ENCODE data around the gene BCKDK. TPM values are rescaled to one million over a fixed set of nuclear protein-coding genes. Genes with fewer than 3 reads are reported as not detected.

The BCKDK gene
- total and polyA plus RNA-seq, 2 of the 13 experiments (the other 11 are each of a cell fraction or from before 2014, with no cell fraction given), result 24.9 to 42.6 TPM

GRCh38 chr16:31094424-31095120 lies 13.6 kb upstream of the BCKDK start, which contains the start of gene VKORC1 (continued):
- TF ChIP-seq ZNF512B (CRISPR knock-in tag; IDR thresholded peaks at IDR 0.05; ENCODE audit: borderline replicate concordance), result 0 out of 2 replicates have a peak, but pooled peaks have one; percentile 45
- TF ChIP-seq HMG20B (CRISPR knock-in tag; conservative IDR thresholded peaks at IDR 0.05), result peak; percentile 21
- no peak for TF ChIP-seq TRIM24 (CRISPR knock-in tag; IDR thresholded peaks at IDR 0.05)
- peak; percentile 77; the same call in 1 of the 2 replicates for TF ChIP-seq ZNF782 (CRISPR knock-in tag; IDR thresholded peaks at IDR 0.05; ENCODE audit: borderline replicate concordance)
- TF ChIP-seq TCF12 (IDR thresholded peaks at IDR 0.05), result no peak
- peak; percentile 90; the same call in 1 of the 2 replicates for TF ChIP-seq TCF12 (CRISPR knock-in tag; IDR thresholded peaks at IDR 0.05)
- TF ChIP-seq MXD4 (CRISPR knock-in tag; IDR thresholded peaks at IDR 0.05), result peak; percentile 89
- TF ChIP-seq HOXA7 (CRISPR knock-in tag; IDR thresholded peaks at IDR 0.05), result no peak
- TF ChIP-seq PREB (CRISPR knock-in tag; IDR thresholded peaks at IDR 0.05), result no peak
- TF ChIP-seq ZFP62 (CRISPR knock-in tag; IDR thresholded peaks at IDR 0.05), result peak; percentile 90
- peak; percentile 50; the same call in 1 of the 2 replicates for TF ChIP-seq MTA1 (CRISPR knock-in tag; IDR thresholded peaks at IDR 0.05; ENCODE audit: borderline replicate concordance)
- 0 out of 2 replicates have a peak, but pooled peaks have one; percentile 62 for TF ChIP-seq HES4 (CRISPR knock-in tag; IDR thresholded peaks at IDR 0.05; ENCODE audit: borderline replicate concordance)
- TF ChIP-seq MEIS2 (CRISPR knock-in tag; IDR thresholded peaks at IDR 0.05), result peak; percentile 76
- peak; percentile 69 for TF ChIP-seq REL (CRISPR knock-in tag; conservative IDR thresholded peaks at IDR 0.05)
- TF ChIP-seq RNF2 (conservative IDR thresholded peaks at IDR 0.05; ENCODE audit: low read depth), result no peak
- TF ChIP-seq ZNF30 (CRISPR knock-in tag; IDR thresholded peaks at IDR 0.05), result no peak
- TF ChIP-seq ZSCAN31 (CRISPR knock-in tag; IDR thresholded peaks at IDR 0.05; ENCODE audit: low read depth), result peak; percentile 93; the same call in 1 of the 2 replicates
- peak; percentile 95 for TF ChIP-seq ZNF574 (CRISPR knock-in tag; IDR thresholded peaks at IDR 0.05)
- peak; percentile 67; the same call in 1 of the 2 replicates for TF ChIP-seq PBX3 (CRISPR knock-in tag; IDR thresholded peaks at IDR 0.05; ENCODE audit: borderline replicate concordance)
- no peak for TF ChIP-seq ZSCAN22 (CRISPR knock-in tag; IDR thresholded peaks at IDR 0.05)
- no peak for TF ChIP-seq ZFP36L2 (CRISPR knock-in tag; IDR thresholded peaks at IDR 0.05)
- peak; percentile 59 for TF ChIP-seq ZNF777 (CRISPR knock-in tag; IDR thresholded peaks at IDR 0.05)
- peak; percentile 10; the same call in 1 of the 2 replicates for TF ChIP-seq TBX3 (IDR thresholded peaks at IDR 0.05; ENCODE audit: borderline replicate concordance)
